Measurements from ENCODE around the gene ADARB2. TPM values are rescaled to one million over a fixed set of nuclear protein-coding genes. Genes with fewer than 3 reads are reported as not detected.

The ADARB2 gene
- total and polyA plus RNA-seq, 11 donors, result 0.07 to 1.2 (median 0.28) TPM; not detected in 4

- Histone ChIP-seq H3K4me1 (no peaks in the 10 kb centered on the region), H3K9me3 (no peaks in the 10 kb centered on the region), H3K36me3 (no peaks in the 10 kb centered on the region), H3K4me3 (no peak overlapping the region), H3K27ac (no peak overlapping the region), H3K27me3 (peaks cover 0 to 4% (median 0%) of the 10 kb centered on the region in 9 donors)
- intact Hi-C loops (cut with DNase I), result no loop called here
- ATAC-seq (no peak), DNase-seq (no peak)
- 71 to 80% (median 75%) methylated on average over 12 to 14 of the region's 14 CpGs for WGBS, 4 donors
- TF ChIP-seq POLR2A (IDR thresholded peaks at IDR 0.05), result no peak
- TF ChIP-seq CTCF (IDR thresholded peaks at IDR 0.05), result no peak
Observed at GRCh38 chr10:1661859-1662437, 75.4 kb downstream of the ADARB2 start.

- H3K9me3 ChIP-seq, result no peaks in the 10 kb centered on the region
- H3K4me3 ChIP-seq, result no peak overlapping the region
- no peak for TF ChIP-seq CTCF (IDR thresholded peaks at IDR 0.05)
- intact Hi-C loops (cut with DNase I), result no loop called here
- WGBS, 4 donors, result 89 to 100% (median 94%) methylated on average over 3 of the region's 3 CpGs
- no peaks in the 10 kb centered on the region for H3K4me1 ChIP-seq
- H3K27me3 ChIP-seq, result peaks cover 0 to 4% (median 0%) of the 10 kb centered on the region in 9 donors
- DNase-seq (no peak), ATAC-seq (no peak)
- no peak overlapping the region for H3K27ac ChIP-seq
- no peaks in the 10 kb centered on the region for H3K36me3 ChIP-seq
Observed at GRCh38 chr10:1661416-1661815, 75.9 kb downstream of the ADARB2 start.

GRCh38 chr10:1660815-1661214 lies 76.5 kb downstream of the ADARB2 start:
- H3K4me3 ChIP-seq, result no peak overlapping the region
- intact Hi-C loops (cut with DNase I), result no loop called here
- TF ChIP-seq POLR2A (IDR thresholded peaks at IDR 0.05), result no peak
- TF ChIP-seq CTCF (IDR thresholded peaks at IDR 0.05), result no peak
- ATAC-seq (no peak), DNase-seq (no peak)
- no peaks in the 10 kb centered on the region for H3K4me1 ChIP-seq
- no peaks in the 10 kb centered on the region for H3K36me3 ChIP-seq
- no peaks in the 10 kb centered on the region for H3K9me3 ChIP-seq
- 33 to 38% (median 34%) methylated on average over 5 of the region's 5 CpGs for WGBS, 4 donors
- no peak overlapping the region for H3K27ac ChIP-seq
- H3K27me3 ChIP-seq, result peaks cover 0 to 4% (median 0%) of the 10 kb centered on the region in 9 donors

- Histone ChIP-seq H3K27me3 (peaks cover 0 to 4% (median 0%) of the 10 kb centered on the region in 9 donors), H3K9me3 (no peaks in the 10 kb centered on the region), H3K4me3 (no peak overlapping the region), H3K36me3 (no peaks in the 10 kb centered on the region), H3K4me1 (no peaks in the 10 kb centered on the region), H3K27ac (no peak overlapping the region)
- no peak for DNase-seq
- TF ChIP-seq CTCF (IDR thresholded peaks at IDR 0.05) (no peak), POLR2A (IDR thresholded peaks at IDR 0.05) (no peak)
- 80 to 91% (median 84%) methylated on average over 7 of the region's 7 CpGs for WGBS, 4 donors
- intact Hi-C loops (cut with DNase I), result no loop called here
- ATAC-seq, result no peak
Observed at GRCh38 chr10:1660386-1660785, 76.9 kb downstream of the ADARB2 start.
